ENCODE measurements around the gene AGBL4.

Gene AGBL4

GRCh38 chr1:48670234-48671020, 1353.3 kb downstream of the AGBL4 start:
- DNase-seq (ENCODE audit: low read depth in 2 of 3, low spot score in 2 of 3): no peak

GRCh38 chr1:48668339-48668738, 1355.4 kb downstream of the AGBL4 start:
- no peak for DNase-seq (ENCODE audit: low read depth in 2 of 3, low spot score in 2 of 3)

DNA sequence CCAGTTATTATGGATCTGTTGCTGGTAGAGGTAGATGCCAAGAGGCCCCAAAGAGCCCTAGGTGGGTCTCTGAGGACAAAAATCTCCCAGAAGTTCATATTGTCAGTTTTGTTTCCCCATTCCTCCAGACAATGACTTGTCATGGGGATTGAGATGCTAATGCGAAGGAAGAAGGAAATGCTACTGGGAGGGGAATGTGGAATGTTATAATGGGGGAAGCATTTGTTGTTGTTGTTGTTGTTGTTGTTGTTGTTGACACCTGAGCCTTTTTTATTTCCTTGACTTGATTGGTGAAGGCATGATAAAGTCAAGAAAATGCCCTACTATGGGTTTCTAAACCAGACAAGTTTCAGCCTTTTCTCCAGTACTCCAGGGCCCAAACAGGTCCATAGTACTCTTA, 1356.0 kb downstream of the AGBL4 start:
- no peak for DNase-seq (ENCODE audit: low read depth in 2 of 3, low spot score in 2 of 3)

DNA sequence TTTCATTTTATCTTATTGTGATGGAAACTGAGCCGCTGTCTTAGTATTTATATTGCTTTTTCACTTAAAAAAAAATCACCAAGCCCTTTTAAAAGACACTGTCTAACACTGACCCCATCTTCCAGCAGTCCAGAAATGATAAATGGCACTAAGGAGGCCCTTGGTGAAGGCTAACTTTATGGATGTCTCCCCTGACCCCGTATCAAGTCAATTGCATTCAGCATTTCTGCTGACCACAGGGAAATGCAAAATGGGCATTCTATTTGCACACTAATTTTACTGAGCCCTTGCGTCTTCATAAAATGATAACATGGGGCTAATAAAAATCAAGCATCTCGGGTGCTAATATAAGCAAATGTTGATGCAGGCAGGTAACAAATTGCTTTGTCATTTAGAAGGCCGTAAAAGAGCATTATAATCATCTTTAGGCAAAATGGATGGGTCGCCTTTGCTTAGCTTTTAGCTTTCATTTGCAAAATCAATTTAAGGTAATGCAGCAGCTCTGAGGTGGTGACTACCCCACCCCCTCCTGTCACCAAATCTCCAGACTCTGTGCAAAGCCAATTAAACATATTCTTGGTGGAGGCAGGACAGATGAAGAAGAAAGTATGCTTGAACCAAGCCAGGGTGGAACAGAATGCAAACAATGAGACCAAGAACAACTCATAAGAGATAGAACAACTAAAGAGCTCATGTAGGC, 1357.9 kb downstream of the AGBL4 start:
- DNase-seq (ENCODE audit: low read depth in 2 of 3, low spot score in 2 of 3): no peak

GRCh38 chr1:48661726-48662463, 1361.9 kb downstream of the AGBL4 start:
- no peak for DNase-seq (ENCODE audit: low read depth in 2 of 3, low spot score in 2 of 3)

- DNase-seq (ENCODE audit: low read depth in 2 of 3, low spot score in 2 of 3): no peak
Measured at GRCh38 chr1:48659801-48660200, 1364.0 kb downstream of the AGBL4 start.

GRCh38 chr1:48657413-48657812, 1366.3 kb downstream of the AGBL4 start:
- DNase-seq (ENCODE audit: low read depth in 2 of 3, low spot score in 2 of 3): no peak

- DNase-seq (ENCODE audit: low read depth in 2 of 3, low spot score in 2 of 3): no peak
Measured at GRCh38 chr1:48654606-48655210, 1369.0 kb downstream of the AGBL4 start.

GRCh38 chr1:48652334-48652733, 1371.4 kb downstream of the AGBL4 start:
- DNase-seq (ENCODE audit: low read depth in 2 of 3, low spot score in 2 of 3): no peak

- DNase-seq (ENCODE audit: low read depth in 2 of 3, low spot score in 2 of 3): no peak
Measured at GRCh38 chr1:48649880-48650279, 1373.9 kb downstream of the AGBL4 start.

GRCh38 chr1:48645883-48646282, 1377.9 kb downstream of the AGBL4 start:
- DNase-seq (ENCODE audit: low read depth in 2 of 3, low spot score in 2 of 3): no peak

- DNase-seq (ENCODE audit: low read depth in 2 of 3, low spot score in 2 of 3): no peak
Measured at GRCh38 chr1:48644905-48645605, 1378.7 kb downstream of the AGBL4 start.

DNA sequence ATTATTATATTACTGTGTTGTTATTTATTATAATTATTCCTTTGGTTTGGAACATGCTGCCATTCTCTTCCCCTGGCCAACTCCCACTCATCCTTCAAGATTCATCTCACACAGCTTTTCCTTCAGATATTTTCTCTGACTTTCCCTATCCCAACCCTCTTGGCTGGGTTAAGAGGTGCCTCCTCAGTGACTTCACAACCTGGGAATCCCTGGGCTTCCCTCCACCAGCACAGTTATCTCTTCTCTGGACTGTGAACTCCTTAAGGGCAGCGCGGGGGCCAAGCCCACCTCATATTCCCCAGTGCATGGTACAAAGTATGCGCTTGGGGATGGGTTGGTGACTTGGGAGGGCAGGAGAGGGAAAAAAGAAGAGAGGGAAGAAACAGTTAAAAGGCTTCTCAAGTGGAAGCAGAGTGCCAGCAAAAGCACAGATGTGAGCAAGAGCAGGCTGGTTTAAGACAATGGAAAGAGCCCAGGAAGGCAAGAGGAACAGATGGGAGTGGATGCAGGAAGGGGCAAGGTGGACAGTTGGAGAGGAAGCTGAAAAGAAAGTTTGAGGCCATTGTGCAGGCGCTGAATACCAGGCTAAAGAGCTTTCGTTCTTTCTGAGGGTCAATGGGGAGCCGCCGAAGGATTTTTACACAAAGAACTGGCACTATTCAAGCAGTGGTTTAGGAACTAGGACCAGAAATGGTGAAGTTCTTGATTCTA, 1379.4 kb downstream of the AGBL4 start:
- no peak for DNase-seq (ENCODE audit: low read depth in 2 of 3, low spot score in 2 of 3)

DNA sequence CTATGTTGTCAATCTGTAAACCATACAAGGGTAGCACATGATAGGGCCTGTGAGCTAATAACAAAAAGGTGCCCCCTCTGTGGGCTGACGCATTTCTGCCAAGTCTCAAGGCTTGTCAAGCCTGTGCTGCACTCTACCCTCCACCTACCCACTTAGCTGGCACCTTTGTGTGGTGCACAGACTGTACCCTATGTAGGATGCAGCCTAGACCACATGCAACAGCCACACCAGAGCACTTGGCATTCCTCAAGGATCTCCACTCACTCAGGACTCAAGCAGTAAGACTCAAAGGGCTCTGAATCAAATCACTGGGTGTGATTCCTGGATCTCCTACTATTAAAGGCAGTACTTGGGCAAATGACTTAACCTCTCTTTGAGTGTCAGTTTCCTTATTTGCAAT, 1380.6 kb downstream of the AGBL4 start:
- no peak for DNase-seq (ENCODE audit: low read depth in 2 of 3, low spot score in 2 of 3)

DNA sequence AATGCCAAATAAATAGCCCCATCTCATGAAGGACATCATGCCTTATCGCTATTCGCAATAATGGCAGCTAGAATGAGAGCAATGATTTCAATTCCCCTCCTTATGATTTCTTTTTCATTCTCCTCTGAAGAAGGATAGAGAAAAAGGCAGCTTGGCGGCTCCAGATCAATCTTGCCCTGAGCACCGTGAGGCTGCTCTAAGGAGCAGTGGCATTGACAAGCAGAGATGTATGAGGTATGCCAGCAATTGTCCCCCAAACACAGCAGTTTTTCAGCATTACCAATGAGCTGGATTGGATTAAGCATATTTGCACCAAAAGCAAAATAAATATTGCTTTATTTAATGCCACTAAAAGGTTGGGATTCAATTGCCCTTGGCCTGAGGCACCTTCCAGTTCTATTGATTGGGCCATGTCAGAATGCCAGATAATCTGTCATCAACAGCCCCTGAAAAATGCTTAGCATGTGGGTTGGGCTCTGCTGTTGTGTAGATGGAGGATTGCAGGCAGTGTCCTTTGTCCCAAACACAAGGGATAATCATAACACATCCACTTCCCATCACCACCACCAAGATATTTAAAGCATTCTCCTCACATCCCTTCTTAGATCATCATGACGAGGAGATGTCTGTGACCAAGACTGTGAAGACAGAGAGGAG, 1382.8 kb downstream of the AGBL4 start:
- no peak for DNase-seq (ENCODE audit: low read depth in 2 of 3, low spot score in 2 of 3)

DNA sequence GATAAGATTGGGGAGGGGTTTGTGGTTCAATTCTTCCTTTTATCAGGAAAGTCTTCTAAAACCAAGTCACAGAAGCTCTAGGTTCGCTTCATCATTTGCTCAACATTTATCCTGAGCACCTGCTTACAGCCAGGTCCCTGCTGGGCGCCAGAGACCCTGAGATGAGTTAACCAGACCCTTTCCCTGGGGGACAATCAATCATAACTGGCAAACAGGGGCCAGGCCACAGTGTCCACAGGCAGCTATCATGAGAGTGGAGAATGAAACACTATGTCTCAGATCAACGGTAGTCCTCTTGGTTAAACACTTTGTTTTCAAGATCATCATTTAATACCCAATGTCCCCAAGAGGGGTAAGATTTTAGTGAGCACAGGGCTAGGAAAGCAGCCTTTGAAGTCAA, 1393.9 kb downstream of the AGBL4 start:
- no peak for DNase-seq (ENCODE audit: low read depth in 2 of 3, low spot score in 2 of 3)

- no peak for DNase-seq (ENCODE audit: low read depth in 2 of 3, low spot score in 2 of 3)
Measured at GRCh38 chr1:48627486-48627885, 1396.3 kb downstream of the AGBL4 start.

DNA sequence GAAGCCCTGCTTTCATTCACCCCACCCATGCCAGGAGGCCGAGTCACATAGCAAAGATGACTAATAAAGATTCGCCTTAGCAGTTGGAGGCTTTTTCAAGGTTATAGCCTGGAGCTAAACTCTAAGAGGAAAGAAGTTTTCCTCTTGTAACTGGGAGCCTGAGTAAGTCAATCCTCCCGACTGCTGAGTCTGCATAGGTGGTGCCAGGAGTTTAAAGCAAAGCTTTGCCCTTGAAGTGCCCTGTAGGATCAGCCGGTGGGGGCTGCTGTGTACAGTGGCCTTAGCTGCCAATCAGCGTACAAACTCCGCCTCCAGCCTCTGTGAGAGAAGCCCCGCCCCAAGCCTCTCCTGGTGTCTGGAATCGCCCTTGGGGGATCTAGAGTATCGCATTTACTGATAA, 1404.2 kb downstream of the AGBL4 start:
- DNase-seq (ENCODE audit: low read depth in 2 of 3, low spot score in 2 of 3): no peak

DNA sequence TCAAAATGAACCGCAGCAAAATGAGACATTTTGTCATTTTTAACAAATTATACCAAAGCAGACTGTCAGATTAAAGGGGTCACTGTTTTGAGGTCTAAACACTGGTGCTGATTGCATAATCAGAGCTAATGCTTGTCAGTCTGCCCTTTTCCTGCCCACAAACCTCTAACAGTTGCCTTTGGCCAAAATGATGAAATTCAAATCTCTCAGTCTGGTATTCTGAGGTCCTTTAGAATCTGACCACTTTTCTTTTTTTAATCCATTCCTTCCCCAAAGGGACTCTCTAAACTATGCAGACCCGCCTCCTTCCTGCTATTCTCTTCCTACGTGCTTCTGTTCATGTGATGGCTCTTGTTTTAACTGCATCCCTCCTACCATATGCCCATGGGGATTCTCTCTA, 1406.5 kb downstream of the AGBL4 start:
- no peak for DNase-seq (ENCODE audit: low read depth in 2 of 3, low spot score in 2 of 3)

- DNase-seq (ENCODE audit: low read depth in 2 of 3, low spot score in 2 of 3): no peak
Measured at GRCh38 chr1:48616710-48617109, 1407.0 kb downstream of the AGBL4 start.

Data from activated CD8-positive, alpha-beta memory T cell treated with anti-CD3 and anti-CD28 coated beads for 48 hours (primary cell).